Stomach (tissue), 4 donors: ENCODE data around the gene IL4R.

ENCODE experiments used
- CTCF ChIP-seq, 7 experiments: fragments of 450-650 bp in 4 of 7; fragments of 200-600 bp in 3 of 7; sonication (generic) in 3 of 7; IDR thresholded peaks; one replicate each; pipeline ENCODE4 v1.5.1; 2016 to 2019; ENCODE audit warnings: antibody characterized with exemption in 7 of 7, control low read depth in 2 of 7, mild to moderate bottlenecking in 1 of 7
- EP300 ChIP-seq: sonication (generic); formaldehyde crosslinking; IDR thresholded peaks from one replicate; pipeline ENCODE4 v1.6.1; 2017; ENCODE audit warnings: antibody characterized with exemption
- POLR2AphosphoS5 ChIP-seq, 3 donors: sonication (generic); formaldehyde crosslinking; IDR thresholded peaks; one replicate each; pipeline ENCODE4 v1.6.1; 2016; ENCODE audit warnings: antibody characterized with exemption in 3 of 3

GRCh38 chr16:27281243-27281642, 32.5 kb upstream of the IL4R start:
- TF ChIP-seq EP300: no peak
- TF ChIP-seq CTCF (IDR thresholded peaks at IDR 0.05): no peak
- no peak for TF ChIP-seq POLR2AphosphoS5 (IDR thresholded peaks at IDR 0.05)
